HG03457 (cell line): Measurements from ENCODE around the gene COL8A1.

Experiments used
- ATAC-seq: cut with Tn5 transposase; IDR thresholded peaks from one replicate; pipeline ENCODE4 v1.9.1; 2021; ENCODE audit warnings: moderate number of reproducible peaks; ENCODE audit not compliant: unreplicated experiment

The COL8A1 gene

GRCh38 chr3:99637368-99638111 is 854 bp upstream of the COL8A1 start:
- no peak for ATAC-seq

- ATAC-seq = no peak
Measured at GRCh38 chr3:99639579-99639978, 1.2 kb downstream of the COL8A1 start.

GRCh38 chr3:99640214-99640851 is 1.9 kb downstream of the COL8A1 start:
- no peak for ATAC-seq

GRCh38 chr3:99641480-99641879 is 3.1 kb downstream of the COL8A1 start:
- ATAC-seq = no peak

GRCh38 chr3:99641982-99642381 is 3.6 kb downstream of the COL8A1 start:
- no peak for ATAC-seq

GRCh38 chr3:99644017-99644416 is 5.6 kb downstream of the COL8A1 start:
- ATAC-seq = no peak

GRCh38 chr3:99644746-99645145 is 6.4 kb downstream of the COL8A1 start:
- no peak for ATAC-seq

- no peak for ATAC-seq
Measured at GRCh38 chr3:99645277-99646106, 7.1 kb downstream of the COL8A1 start.

- no peak for ATAC-seq
Measured at GRCh38 chr3:99646107-99646435, 7.7 kb downstream of the COL8A1 start.

- no peak for ATAC-seq
Measured at GRCh38 chr3:99647081-99647480, 8.7 kb downstream of the COL8A1 start.

- ATAC-seq = no peak
Measured at GRCh38 chr3:99648101-99648500, 9.7 kb downstream of the COL8A1 start.

GRCh38 chr3:99648516-99648915 is 10.1 kb downstream of the COL8A1 start:
- no peak for ATAC-seq

GRCh38 chr3:99651531-99651930 is 13.1 kb downstream of the COL8A1 start:
- ATAC-seq = no peak

GRCh38 chr3:99656624-99657023 is 18.2 kb downstream of the COL8A1 start:
- no peak for ATAC-seq

GRCh38 chr3:99658274-99658673 is 19.9 kb downstream of the COL8A1 start:
- ATAC-seq = no peak

- ATAC-seq = no peak
Measured at GRCh38 chr3:99659032-99659431, 20.6 kb downstream of the COL8A1 start.

- no peak for ATAC-seq
Measured at GRCh38 chr3:99659951-99660350, 21.6 kb downstream of the COL8A1 start.

GRCh38 chr3:99662838-99663570 is 24.6 kb downstream of the COL8A1 start:
- ATAC-seq = no peak

- ATAC-seq = no peak
Measured at GRCh38 chr3:99663977-99664376, 25.6 kb downstream of the COL8A1 start.

GRCh38 chr3:99665017-99665416 is 26.6 kb downstream of the COL8A1 start:
- ATAC-seq = no peak

- no peak for ATAC-seq
Measured at GRCh38 chr3:99666201-99666600, 27.8 kb downstream of the COL8A1 start.
